ENCODE data around the gene SNX1. TPM values are rescaled to one million over a fixed set of nuclear protein-coding genes. Genes with fewer than 3 reads are reported as not detected.

SNX1 gene
- total RNA-seq, 2 experiments from 2014 or later: 109 to 124 TPM

DNA sequence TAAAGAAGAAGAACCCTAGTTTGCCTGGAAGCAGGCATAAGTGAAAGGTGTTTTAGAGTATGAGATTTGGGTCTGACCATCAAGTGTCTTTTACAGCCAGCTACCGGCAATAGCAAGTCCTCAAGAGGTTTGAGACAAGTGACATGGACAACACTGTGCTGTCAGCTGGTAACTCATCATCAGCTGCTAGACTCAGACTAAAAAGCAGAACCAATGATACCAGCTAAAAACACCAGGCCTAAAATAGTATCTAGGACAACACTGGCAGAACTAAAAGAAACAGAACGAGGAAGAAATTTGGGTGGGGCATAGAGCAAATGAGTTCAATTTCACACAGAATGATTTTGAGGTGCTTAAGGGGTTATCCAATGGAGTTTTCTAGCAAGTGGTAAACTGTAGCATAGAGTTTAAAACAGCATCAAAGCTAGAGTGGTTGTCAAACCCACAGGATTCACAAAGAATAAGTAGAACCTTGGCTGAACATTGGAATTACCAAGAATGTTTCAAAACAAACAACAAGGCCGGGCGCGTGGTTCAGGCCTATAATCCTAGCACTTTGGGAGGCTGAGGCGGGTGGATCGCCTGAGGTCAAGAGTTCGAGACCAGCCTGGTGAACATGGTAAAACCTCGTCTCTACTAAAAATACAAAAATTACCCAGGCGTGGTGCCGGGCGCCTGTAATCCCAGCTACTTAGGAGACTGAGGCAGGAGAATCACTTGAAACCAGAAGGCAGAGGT lies 6.1 kb upstream of the SNX1 start:
- Mint-ChIP-seq H3K9me3 (ENCODE audit: insufficient read depth) (peaks cover 4% of the 10 kb centered on the region), H3K36me3 (ENCODE audit: low read depth) (peaks cover 30% of the 10 kb centered on the region), H3K27me3 (ENCODE audit: low read depth) (no peaks in the 10 kb centered on the region), H3K27ac (no peak overlapping the region), H3K4me3 (no peak overlapping the region), H3K4me1 (ENCODE audit: low read depth) (peaks cover 45% of the 10 kb centered on the region)
- DNase-seq: no peak
- ChIA-PET POLR2A (interaction anchor here (1.2 kb wide), 1 partner anchor 64 kb away, joined by 3 read pairs; no protein-coding TSS in a partner anchor), CTCF (interaction anchor here (0.7 to 3.2 kb wide), 3 partner anchors 22 to 490 kb away, joined by 3 to 12 read pairs (median 6); no protein-coding TSS in a partner anchor)
- ATAC-seq: no peak

DNA sequence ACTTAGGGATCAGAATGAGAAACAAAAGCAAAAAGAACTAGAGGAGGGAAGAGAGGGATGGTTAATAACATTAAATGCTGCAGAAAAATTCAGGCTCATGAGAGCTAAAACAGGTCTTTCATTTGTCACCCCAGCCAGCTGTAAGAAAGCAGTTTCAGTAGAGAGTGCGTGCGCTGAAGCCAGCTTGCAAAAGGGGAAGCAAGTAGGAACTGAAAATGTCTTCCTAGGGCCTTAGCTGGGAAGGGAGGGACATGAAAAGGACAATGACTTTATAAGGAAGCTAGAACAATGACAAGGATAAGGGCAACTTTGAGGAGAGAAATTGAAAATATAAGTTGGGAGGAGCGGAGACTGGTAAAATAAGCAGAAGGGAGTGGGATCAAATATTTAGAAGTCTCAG lies 5.3 kb upstream of the SNX1 start:
- Mint-ChIP-seq H3K4me3 (no peak overlapping the region), H3K9me3 (ENCODE audit: insufficient read depth) (peaks cover 4% of the 10 kb centered on the region), H3K27me3 (ENCODE audit: low read depth) (no peaks in the 10 kb centered on the region), H3K36me3 (ENCODE audit: low read depth) (peaks cover 30% of the 10 kb centered on the region), H3K27ac (no peak overlapping the region), H3K4me1 (ENCODE audit: low read depth) (peaks cover 53% of the 10 kb centered on the region)
- ChIA-PET POLR2A (no interaction called here), CTCF (interaction anchor here (1.1 to 3.2 kb wide), 3 partner anchors 21 to 63 kb away, joined by 3 to 12 read pairs (median 5); no protein-coding TSS in a partner anchor)
- ATAC-seq: no peak
- DNase-seq: no peak

DNA sequence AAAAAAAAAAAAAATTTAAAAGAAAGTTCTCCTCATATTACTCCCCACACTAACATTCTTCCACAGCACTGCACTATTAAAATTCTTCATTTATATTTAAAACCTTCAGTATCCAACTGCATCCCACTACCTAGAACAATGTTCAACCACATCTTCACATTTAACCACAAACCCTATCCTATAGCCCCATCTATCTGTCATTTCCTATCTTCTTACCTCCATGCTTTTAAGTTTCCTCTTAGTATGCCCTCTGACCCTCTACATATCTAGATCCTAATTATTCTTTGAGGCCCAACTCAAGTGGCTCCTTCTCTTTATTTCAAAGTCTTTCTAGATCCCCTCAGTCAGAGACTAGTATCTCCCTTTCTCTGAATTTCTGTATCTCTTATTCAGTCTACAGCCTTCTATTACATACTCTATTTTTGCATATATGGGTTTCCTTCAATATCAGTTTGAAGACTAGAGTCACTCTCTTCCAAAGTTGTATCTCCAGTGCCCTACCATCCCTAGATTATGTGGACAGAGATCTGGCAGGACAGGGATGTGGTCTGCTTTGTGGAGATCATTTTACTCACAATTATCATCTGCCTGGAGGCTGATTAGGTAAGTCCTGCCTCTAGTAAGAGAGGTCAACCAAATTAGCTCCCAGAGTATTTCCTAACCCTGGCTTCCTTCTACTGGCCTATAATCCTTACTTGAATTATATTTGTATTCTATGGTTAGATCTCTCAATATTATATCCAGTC lies 3.5 kb upstream of the SNX1 start:
- H3K4me1 Mint-ChIP-seq (ENCODE audit: low read depth): peaks cover 63% of the 10 kb centered on the region
- H3K27me3 Mint-ChIP-seq (ENCODE audit: low read depth): no peaks in the 10 kb centered on the region
- H3K36me3 Mint-ChIP-seq (ENCODE audit: low read depth): peaks cover 26% of the 10 kb centered on the region
- POLR2A ChIA-PET: interaction anchor here (1.0 to 2.4 kb wide), 6 partner anchors 19 to 588 kb away, joined by 3 to 11 read pairs (median 6); partner anchors contain the start of genes PPIB, SNX22 and USP3
- CTCF ChIA-PET: interaction anchor here (1.6 to 2.3 kb wide), 4 partner anchors 24 to 482 kb away, joined by 5 to 21 read pairs (median 8); no protein-coding TSS in a partner anchor
- H3K4me3 Mint-ChIP-seq: peak overlapping the region; percentile 99
- no peak for ATAC-seq
- H3K9me3 Mint-ChIP-seq (ENCODE audit: insufficient read depth): peaks cover 4% of the 10 kb centered on the region
- DNase-seq: no peak
- peak overlapping the region; percentile 100 for H3K27ac Mint-ChIP-seq

DNA sequence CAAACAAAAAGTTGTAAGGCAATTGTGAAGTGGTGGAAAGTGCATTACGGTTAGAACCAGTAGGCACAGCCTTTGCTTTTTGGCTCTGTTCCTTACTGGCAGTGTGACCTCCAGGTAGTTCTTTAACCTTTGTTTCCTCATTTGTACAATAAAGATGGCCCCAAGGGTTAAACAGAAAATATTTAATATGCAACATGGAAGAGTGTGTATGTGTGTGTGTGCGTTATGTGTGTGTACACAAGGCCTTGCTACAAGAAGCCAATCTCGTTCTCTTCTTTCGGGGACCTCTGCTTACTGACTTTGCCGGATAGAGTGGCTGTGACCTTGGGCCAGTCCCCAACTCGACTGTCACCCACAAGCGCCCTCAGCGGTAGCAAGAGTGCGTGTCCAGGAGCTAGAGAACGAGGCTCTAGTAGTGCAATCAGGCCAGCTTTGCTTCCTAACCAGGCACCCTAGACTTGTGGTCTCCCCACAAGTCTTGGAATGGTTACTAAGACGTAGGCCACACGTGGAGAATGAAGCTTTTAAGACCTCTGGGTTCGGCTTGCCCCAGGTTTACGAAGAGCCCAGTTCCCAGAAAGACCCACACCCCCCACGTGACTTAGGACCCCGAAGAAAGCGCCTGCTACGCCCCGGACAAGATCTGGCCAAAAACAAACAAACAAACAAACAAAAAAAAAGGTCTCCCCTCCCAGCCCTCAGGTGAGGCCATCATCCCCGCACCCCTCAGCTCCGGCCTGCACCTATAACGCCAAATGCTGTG lies 2.7 kb upstream of the SNX1 start:
- ChIA-PET CTCF (interaction anchor here (0.7 to 2.3 kb wide), 15 partner anchors 13 to 627 kb away, joined by 3 to 21 read pairs (median 3); no protein-coding TSS in a partner anchor), POLR2A (interaction anchor here (0.9 to 2.4 kb wide), 13 partner anchors 19 to 591 kb away, joined by 3 to 11 read pairs (median 4); partner anchors contain the start of genes PPIB, SNX22 and USP3)
- ATAC-seq (peak; percentile 6), DNase-seq (peak; percentile 58)
- Mint-ChIP-seq H3K4me3 (peak overlapping the region; percentile 99), H3K9me3 (ENCODE audit: insufficient read depth) (peaks cover under 1% of the 10 kb centered on the region), H3K27ac (peak overlapping the region; percentile 100), H3K27me3 (ENCODE audit: low read depth) (no peaks in the 10 kb centered on the region), H3K4me1 (ENCODE audit: low read depth) (peaks cover 71% of the 10 kb centered on the region), H3K36me3 (ENCODE audit: low read depth) (peaks cover 23% of the 10 kb centered on the region)

DNA sequence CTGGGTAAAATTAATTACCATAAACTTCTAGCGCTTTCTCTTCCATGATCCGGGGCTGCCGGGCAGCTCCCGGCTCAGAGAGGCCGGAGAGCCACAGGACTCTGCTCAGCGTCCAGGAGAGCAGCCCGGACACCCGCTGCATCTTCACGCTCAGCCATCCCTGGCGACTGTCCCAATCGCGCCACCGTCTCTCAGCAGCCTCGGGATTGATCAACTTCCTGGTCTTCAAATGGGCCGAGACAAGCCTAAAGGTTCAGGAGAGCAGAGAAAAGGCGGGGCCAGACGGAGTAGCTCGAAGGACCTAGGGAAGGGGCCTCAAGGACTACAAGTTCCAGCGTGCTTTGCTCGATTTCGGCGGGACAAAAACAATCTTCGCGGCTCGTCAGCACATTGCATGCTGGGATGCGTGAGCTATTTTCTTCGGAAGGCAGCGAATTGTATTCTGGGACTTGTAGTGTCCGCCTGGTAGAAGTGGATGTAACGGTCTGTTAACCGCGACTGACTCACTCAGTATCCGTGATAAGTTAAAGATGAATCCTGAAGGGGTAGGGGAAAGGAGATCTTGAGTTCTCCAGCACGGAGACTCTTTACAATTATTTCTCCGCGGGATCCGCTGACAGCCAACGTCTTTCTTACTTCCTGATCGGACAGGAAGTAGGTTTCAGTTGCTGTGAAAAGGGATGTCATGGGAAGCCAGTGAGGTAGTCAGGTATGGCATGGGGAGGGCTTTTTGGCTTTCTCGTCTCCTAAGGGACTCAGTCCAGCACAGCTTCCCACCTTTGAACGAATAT lies 2.0 kb upstream of the SNX1 start, which contains the start of gene CIAO2A:
TSS of gene CIAO2A (minus strand) at position 212 of the 791 bp plus-strand sequence. CDS start at position 142, 70 bp downstream.
- H3K27ac Mint-ChIP-seq: peak within 1 kb of the TSS; percentile 100
- DNase-seq: peak; percentile 98
- POLR2A ChIA-PET: interaction anchor here (0.6 to 2.4 kb wide), 15 partner anchors 18 to 936 kb away, joined by 3 to 11 read pairs (median 4); partner anchors contain the start of genes PPIB, RPS27L, SNX22 and USP3
- peak; percentile 76 for ATAC-seq
- H3K9me3 Mint-ChIP-seq (ENCODE audit: insufficient read depth): no peaks in the 10 kb centered on the region
- H3K36me3 Mint-ChIP-seq (ENCODE audit: low read depth): peaks cover 21% of the 10 kb centered on the region
- H3K4me3 Mint-ChIP-seq: peak within 1 kb of the TSS; percentile 99
- CTCF ChIA-PET: interaction anchor here (0.7 to 2.3 kb wide), 16 partner anchors 12 to 627 kb away, joined by 3 to 21 read pairs (median 3); no protein-coding TSS in a partner anchor
- H3K27me3 Mint-ChIP-seq (ENCODE audit: low read depth): no peaks in the 10 kb centered on the region
- H3K4me1 Mint-ChIP-seq (ENCODE audit: low read depth): peaks cover 74% of the 10 kb centered on the region

DNA sequence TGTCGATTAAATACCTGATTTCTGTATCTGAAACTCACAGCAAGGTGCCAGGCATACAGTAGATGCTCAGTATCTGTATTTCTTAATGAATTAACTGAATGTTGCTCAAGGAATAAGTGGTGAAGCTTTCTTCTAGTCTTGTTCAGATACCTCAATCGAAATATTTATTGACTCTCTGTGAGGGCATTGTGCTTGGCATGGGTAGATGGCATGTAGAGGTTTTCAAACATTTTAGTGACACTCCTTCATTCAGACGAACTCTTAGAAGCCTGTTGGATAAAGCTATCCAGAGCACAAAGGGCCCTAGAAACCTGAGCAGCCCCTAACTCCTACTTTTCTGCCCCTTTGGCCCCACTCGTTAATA lies 369 bp upstream of the SNX1 start:
- no peak for ATAC-seq
- H3K27me3 Mint-ChIP-seq (ENCODE audit: low read depth): no peaks in the 10 kb centered on the region

DNA sequence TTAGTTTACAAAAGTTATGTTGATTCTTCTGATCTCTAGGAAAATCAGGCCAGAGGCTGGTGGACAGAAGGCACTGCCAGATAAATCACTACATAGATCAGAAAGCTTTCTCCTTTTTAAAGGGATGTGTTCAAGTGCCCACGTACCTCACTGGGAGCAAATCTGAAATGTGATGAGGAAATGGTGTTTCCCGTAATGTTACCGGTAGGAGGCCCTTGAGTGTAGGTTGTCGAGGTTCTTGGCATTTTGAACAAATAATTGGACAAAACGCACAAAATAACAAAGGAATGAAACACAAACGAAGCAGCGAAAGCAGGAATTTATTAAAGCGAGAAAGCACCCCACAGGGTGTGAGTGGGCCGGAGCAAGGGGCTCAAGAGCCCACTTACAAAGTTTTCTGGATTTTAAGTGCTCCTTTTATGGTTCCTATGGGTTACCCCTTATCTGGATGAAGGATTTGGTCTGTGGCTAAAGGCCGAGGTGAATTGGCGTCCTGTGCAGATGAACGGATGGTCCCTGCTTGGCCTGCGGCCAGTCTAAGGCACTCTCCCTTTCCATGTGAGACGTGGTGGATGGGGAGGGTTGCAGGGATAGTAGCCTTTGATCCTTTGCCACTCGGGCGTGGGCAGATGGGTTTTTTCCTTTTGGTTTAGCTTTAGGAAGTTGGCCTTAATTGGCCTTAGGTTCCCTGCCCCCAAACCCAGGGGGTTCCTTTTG lies 1.0 kb downstream of the SNX1 start:
- H3K27ac Mint-ChIP-seq: peak overlapping the region; percentile 100
- H3K9me3 Mint-ChIP-seq (ENCODE audit: insufficient read depth): no peaks in the 10 kb centered on the region
- H3K4me1 Mint-ChIP-seq (ENCODE audit: low read depth): peaks cover 57% of the 10 kb centered on the region
- H3K4me3 Mint-ChIP-seq: peak overlapping the region; percentile 99
- H3K36me3 Mint-ChIP-seq (ENCODE audit: low read depth): peaks cover 22% of the 10 kb centered on the region
- ChIA-PET POLR2A (interaction anchor here (0.6 to 2.1 kb wide), 4 partner anchors 65 to 264 kb away, joined by 3 to 8 read pairs (median 3); partner anchors contain the start of gene PPIB), CTCF (interaction anchor here (1.8 to 3.0 kb wide), 3 partner anchors 10 to 57 kb away, joined by 9 to 26 read pairs (median 13); no protein-coding TSS in a partner anchor)
- no peaks in the 10 kb centered on the region for H3K27me3 Mint-ChIP-seq (ENCODE audit: low read depth)
- ATAC-seq: no peak
- DNase-seq: peak; percentile 27

More for the DNA sequence above, 369 bp upstream of the SNX1 start:
- H3K4me1 Mint-ChIP-seq (ENCODE audit: low read depth): peaks cover 66% of the 10 kb centered on the region
- POLR2A ChIA-PET: interaction anchor here (0.7 to 2.1 kb wide), 2 partner anchors 67 to 278 kb away, joined by 3 to 8 read pairs; partner anchors contain the start of gene PPIB
- no peaks in the 10 kb centered on the region for H3K9me3 Mint-ChIP-seq (ENCODE audit: insufficient read depth)
- peak overlapping the region; percentile 99 for H3K4me3 Mint-ChIP-seq
- peak overlapping the region; percentile 100 for H3K27ac Mint-ChIP-seq
- H3K36me3 Mint-ChIP-seq (ENCODE audit: low read depth): peaks cover 22% of the 10 kb centered on the region
- CTCF ChIA-PET: interaction anchor here (1.8 to 2.6 kb wide), 2 partner anchors 11 to 58 kb away, joined by 9 to 13 read pairs; no protein-coding TSS in a partner anchor
- no peak for DNase-seq

DNA sequence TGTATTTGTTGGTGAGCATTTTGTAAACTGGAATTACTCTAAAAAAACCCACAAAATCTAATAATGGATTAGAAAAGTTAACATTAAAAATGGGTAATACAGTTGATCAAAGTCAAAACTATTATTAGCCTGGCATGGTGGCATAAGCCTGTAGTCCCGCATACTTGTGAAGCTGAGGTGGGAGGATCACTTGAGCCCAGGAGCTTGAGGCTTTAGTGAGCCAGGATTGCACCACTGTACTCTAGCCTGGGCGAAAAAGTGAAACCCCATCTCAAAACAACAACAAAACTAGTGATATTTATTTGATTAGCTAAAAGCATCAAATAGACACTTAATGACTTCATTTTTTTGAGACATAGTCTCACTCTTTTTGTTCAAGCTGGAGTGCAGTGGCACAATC lies 3.6 kb downstream of the SNX1 start:
- Mint-ChIP-seq H3K9me3 (ENCODE audit: insufficient read depth) (no peaks in the 10 kb centered on the region), H3K4me3 (no peak overlapping the region), H3K36me3 (ENCODE audit: low read depth) (peaks cover 16% of the 10 kb centered on the region), H3K27me3 (ENCODE audit: low read depth) (no peaks in the 10 kb centered on the region), H3K27ac (no peak overlapping the region), H3K4me1 (ENCODE audit: low read depth) (peaks cover 38% of the 10 kb centered on the region)
- no peak for ATAC-seq
- ChIA-PET POLR2A (no interaction called here), CTCF (interaction anchor here (1.4 to 3.0 kb wide), 2 partner anchors 49 to 54 kb away, joined by 4 to 26 read pairs; no protein-coding TSS in a partner anchor)
- DNase-seq: no peak

DNA sequence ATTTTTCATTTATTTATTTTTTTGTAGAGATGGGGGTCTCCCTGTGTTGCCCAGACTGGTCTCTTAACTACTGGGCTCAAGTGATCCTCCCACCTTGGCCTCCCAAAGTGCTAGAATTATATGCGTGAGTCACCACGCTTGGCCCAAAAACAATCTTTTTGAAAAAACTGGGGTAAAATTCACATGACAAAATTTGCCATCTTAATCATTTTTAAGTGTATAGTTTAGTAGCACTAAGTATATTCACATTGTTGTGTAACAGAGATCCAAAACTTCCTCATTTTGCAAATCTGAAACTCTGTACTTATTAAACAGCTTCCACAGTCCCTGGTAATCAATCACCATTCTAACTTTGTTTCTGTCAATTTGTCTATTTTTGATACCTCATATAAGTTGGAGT lies 5.2 kb downstream of the SNX1 start:
- POLR2A ChIA-PET: no interaction called here
- no peaks in the 10 kb centered on the region for H3K27me3 Mint-ChIP-seq (ENCODE audit: low read depth)
- no peak for DNase-seq
- H3K27ac Mint-ChIP-seq: no peak overlapping the region
- no peak overlapping the region for H3K4me3 Mint-ChIP-seq
- no peak for ATAC-seq
- H3K4me1 Mint-ChIP-seq (ENCODE audit: low read depth): peaks cover 26% of the 10 kb centered on the region
- CTCF ChIA-PET: interaction anchor here (1.0 kb wide), 2 partner anchors 9 to 52 kb away, joined by 3 read pairs; no protein-coding TSS in a partner anchor
- H3K36me3 Mint-ChIP-seq (ENCODE audit: low read depth): peaks cover 16% of the 10 kb centered on the region
- no peaks in the 10 kb centered on the region for H3K9me3 Mint-ChIP-seq (ENCODE audit: insufficient read depth)

DNA sequence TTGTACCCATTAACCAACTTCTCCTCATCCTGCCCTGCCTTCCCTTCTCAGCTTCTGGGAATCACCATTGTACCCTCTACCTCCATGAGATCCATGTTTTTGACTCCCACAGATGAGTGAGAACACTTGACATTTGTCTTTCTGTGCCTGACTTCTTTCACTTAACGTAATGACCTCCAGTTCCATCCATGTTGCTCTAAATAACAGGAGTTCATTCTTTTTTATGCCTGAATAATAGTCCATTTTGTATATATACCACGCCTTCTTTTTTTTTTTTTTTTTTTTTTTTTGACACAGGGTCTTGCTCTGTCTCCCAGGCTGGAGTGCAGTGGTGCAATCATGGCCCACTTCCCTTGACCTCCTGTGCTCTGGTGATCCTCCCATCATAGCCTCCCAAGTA lies 6.7 kb downstream of the SNX1 start:
- Mint-ChIP-seq H3K4me3 (no peak overlapping the region), H3K9me3 (ENCODE audit: insufficient read depth) (no peaks in the 10 kb centered on the region), H3K27me3 (ENCODE audit: low read depth) (no peaks in the 10 kb centered on the region), H3K36me3 (ENCODE audit: low read depth) (peaks cover 15% of the 10 kb centered on the region), H3K27ac (no peak overlapping the region), H3K4me1 (ENCODE audit: low read depth) (peaks cover 14% of the 10 kb centered on the region)
- CTCF ChIA-PET: interaction anchor here (2.0 kb wide), 1 partner anchor 51 kb away, joined by 5 read pairs; no protein-coding TSS in a partner anchor
- ATAC-seq: no peak
- POLR2A ChIA-PET: no interaction called here
- no peak for DNase-seq
